PC-3 (cell line): Measurements from ENCODE around the gene KIFAP3.

Experiments used
- EZH2phosphoT487 ChIP-seq: fragments of 300-600 bp; sonication (generic); IDR thresholded peaks from 2 replicates; pipeline ENCODE4 v1.6.1; 2018; ENCODE audit warnings: mild to moderate bottlenecking, antibody characterized with exemption, low read length, borderline replicate concordance
- TF ChIP-seq, protein P1 (sequence below): fragments of 300-600 bp; sonication (generic); conservative IDR thresholded peaks from 2 replicates; pipeline ENCODE4 v1.5.1; 2017; ENCODE audit warnings: antibody characterized with exemption, low read depth, mild to moderate bottlenecking, low read length

DNA sequence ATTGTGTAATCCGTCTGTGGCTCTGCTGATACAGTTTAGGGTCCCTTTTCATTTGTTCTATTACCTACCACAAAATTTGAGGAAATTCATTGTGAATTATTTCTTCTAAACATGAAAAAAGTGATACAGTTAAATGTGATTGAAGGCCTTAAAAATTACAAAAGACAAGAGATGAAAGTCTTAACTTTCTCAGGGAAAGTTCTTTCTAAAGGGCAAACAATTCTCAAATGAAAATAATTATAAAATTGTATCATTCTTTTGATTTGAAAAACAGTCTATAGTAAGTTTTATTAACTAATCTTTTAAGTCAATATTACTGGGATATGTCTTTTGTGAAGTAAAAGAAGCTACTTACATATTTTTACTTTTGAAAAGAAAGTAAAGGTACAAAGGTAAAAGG lies 123.4 kb downstream of the KIFAP3 start:
- TF ChIP-seq, protein P1, sequence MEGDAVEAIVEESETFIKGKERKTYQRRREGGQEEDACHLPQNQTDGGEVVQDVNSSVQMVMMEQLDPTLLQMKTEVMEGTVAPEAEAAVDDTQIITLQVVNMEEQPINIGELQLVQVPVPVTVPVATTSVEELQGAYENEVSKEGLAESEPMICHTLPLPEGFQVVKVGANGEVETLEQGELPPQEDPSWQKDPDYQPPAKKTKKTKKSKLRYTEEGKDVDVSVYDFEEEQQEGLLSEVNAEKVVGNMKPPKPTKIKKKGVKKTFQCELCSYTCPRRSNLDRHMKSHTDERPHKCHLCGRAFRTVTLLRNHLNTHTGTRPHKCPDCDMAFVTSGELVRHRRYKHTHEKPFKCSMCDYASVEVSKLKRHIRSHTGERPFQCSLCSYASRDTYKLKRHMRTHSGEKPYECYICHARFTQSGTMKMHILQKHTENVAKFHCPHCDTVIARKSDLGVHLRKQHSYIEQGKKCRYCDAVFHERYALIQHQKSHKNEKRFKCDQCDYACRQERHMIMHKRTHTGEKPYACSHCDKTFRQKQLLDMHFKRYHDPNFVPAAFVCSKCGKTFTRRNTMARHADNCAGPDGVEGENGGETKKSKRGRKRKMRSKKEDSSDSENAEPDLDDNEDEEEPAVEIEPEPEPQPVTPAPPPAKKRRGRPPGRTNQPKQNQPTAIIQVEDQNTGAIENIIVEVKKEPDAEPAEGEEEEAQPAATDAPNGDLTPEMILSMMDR, result no peak
- TF ChIP-seq EZH2phosphoT487, result no peak
